Muscle of leg (tissue), 11 donors: ENCODE data around the gene CABYR. TPM values are rescaled to one million over a fixed set of nuclear protein-coding genes. Genes with fewer than 3 reads are reported as not detected.
A peak's percentile ranks its signal among the peaks of the same experiment; 100 is the strongest.
"Not testable (repeated sequence)": the region's sequence is repeated elsewhere in the genome, so short reads cannot be mapped to it uniquely, and the experiment has no call there.

Source experiments
- DNase-seq: peaks from one replicate; pipeline ENCODE4 v3.0.0; 2013
- H3K27ac ChIP-seq: one replicate; pipeline ENCODE4 v1.5.1; 2013; ENCODE audit warnings: mild to moderate bottlenecking, low read length, control low read depth
- H3K27me3 ChIP-seq: one replicate; pipeline ENCODE4 v1.6.1; 2013; ENCODE audit warnings: low read length; ENCODE audit not compliant: control insufficient read depth, insufficient read depth
- H3K36me3 ChIP-seq: one replicate; pipeline ENCODE4 v1.6.1; 2013; ENCODE audit warnings: low read length; ENCODE audit not compliant: control insufficient read depth, insufficient read depth
- H3K4me1 ChIP-seq: one replicate; pipeline ENCODE4 v1.6.1; 2013; ENCODE audit warnings: low read length; ENCODE audit not compliant: control insufficient read depth, insufficient read depth
- H3K4me3 ChIP-seq: one replicate; pipeline ENCODE4 v1.5.1; 2013; ENCODE audit warnings: low read length, control low read depth
- H3K9me3 ChIP-seq: replicated peaks from 2 replicates; pipeline ENCODE4 v1.6.1; 2013; ENCODE audit warnings: low read depth, low read length; ENCODE audit not compliant: control insufficient read depth
- WGBS: methylation state at CpG from one replicate; pipeline ENCODE4 v1.1.5; 2013; ENCODE audit warnings: missing lambda C conversion rate; ENCODE audit not compliant: insufficient coverage; 5-methylcytosine and 5-hydroxymethylcytosine counted together
- polyA plus RNA-seq, 8 donors: library from polyadenylated mRNA; unstranded; fragments of 120-200 nt; gene quantifications; one replicate each; pipeline versions ENCODE4 v1.2.1 to v1.2.3, GENCODE V29; 2013; ENCODE audit warnings: inconsistent platforms in 1 of 8, low replicate concordance in 1 of 8; ENCODE audit not compliant: insufficient read length in 8 of 8, insufficient read depth in 1 of 8
- total RNA-seq: library from RNA; stranded (reverse); fragments of 120-200 nt; gene quantifications from one replicate; pipeline ENCODE4 v1.2.4, GENCODE V29; 2013

Gene CABYR
- total and polyA plus RNA-seq, 9 donors = 2.0 to 6.9 (median 3.3) TPM

DNA sequence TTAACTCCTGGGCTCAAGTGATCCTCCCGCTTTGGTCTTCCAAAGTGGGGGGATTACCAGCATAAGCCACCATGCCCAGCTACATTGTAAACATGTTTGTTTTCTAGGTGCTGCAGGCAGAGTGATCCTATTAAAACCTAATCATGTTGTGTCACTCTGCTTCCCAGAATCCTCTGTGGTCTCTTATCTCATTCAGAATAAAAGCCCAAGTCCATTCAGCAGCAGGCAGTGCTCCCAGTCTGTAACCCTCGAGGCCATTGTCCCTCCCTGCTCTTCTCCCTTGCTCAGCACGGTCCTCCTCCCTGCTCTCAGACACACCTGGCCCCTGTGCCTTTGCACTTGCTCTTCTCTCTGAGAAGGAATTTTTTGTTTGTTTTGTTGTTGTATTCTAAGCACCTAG, 11.1 kb upstream of the CABYR start:
- Histone ChIP-seq H3K27me3 (no peaks in the 10 kb centered on the region), H3K36me3 (no peaks in the 10 kb centered on the region), H3K4me3 (no peak overlapping the region), H3K9me3 (no peaks in the 10 kb centered on the region), H3K4me1 (no peaks in the 10 kb centered on the region), H3K27ac (no peak overlapping the region)
- 67% methylated on average over 1 of the region's 3 CpGs for WGBS
- no peak for DNase-seq

DNA sequence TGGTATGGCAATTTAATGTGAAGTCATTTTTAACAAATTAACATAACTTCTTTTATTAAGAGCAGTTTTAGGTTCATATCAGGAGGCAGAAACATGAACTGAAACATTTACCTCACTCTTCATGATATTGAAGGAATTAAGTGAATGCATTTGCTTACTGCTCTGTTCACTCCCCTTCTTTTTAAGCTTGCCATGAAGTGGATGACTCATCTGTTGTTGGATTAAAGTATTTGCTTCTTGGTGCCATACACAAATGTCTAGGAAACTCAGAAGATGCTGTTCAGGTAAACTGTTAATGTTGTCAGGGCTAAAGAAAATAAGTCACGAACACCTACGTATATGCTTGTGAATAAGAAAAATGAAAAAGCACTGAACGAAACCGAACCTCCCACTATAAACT, 10.2 kb upstream of the CABYR start:
- DNase-seq = no peak
- Histone ChIP-seq H3K4me1 (no peaks in the 10 kb centered on the region), H3K36me3 (no peaks in the 10 kb centered on the region), H3K9me3 (no peaks in the 10 kb centered on the region), H3K4me3 (no peak overlapping the region), H3K27ac (no peak overlapping the region), H3K27me3 (no peaks in the 10 kb centered on the region)
- whole genome bisulfite sequencing = no CpG with 5 or more reads among the region's 4 CpGs

DNA sequence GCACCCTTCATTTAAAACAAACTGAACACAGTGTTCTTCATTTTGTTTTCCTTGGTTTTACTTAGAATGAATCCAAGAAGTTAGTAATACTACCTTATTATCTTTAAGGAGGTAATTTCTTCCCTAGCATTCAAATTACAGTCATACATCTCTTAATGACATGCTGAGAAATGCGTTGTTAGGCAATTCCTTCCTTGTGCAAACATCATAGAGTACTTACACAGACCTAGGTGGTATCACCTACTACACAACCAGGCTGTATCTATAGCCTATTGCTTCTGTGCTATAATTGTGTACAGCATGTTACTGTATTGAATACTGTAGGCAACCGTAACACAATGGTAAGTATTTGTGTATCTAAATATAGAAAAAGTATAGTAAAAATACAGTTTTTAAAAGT, 8.4 kb upstream of the CABYR start:
- whole genome bisulfite sequencing = no CpG with 5 or more reads among the region's 2 CpGs
- Histone ChIP-seq H3K4me3 (no peak overlapping the region), H3K36me3 (no peaks in the 10 kb centered on the region), H3K27ac (no peak overlapping the region), H3K9me3 (no peaks in the 10 kb centered on the region), H3K4me1 (no peaks in the 10 kb centered on the region), H3K27me3 (no peaks in the 10 kb centered on the region)
- no peak for DNase-seq

DNA sequence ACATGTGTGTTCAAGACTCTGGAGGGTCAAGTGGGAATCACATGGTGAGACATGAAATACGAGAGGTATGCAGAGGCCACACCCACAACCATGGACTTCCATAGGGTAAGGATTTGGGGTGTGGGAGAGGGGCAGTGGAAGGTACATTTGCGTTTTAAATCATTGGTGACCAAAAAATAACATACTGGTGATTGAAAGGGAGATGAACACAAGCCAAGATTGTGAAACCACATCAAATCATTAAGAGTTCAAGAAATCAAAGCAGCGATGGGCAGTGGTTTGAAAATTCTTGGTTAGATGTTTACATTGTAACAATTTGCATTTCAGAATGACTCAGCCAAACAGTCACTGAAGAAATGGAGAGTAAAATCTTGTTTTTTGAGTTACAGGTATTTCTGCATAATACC, 1.9 kb upstream of the CABYR start:
- WGBS = no CpG with 5 or more reads among the region's 3 CpGs

DNA sequence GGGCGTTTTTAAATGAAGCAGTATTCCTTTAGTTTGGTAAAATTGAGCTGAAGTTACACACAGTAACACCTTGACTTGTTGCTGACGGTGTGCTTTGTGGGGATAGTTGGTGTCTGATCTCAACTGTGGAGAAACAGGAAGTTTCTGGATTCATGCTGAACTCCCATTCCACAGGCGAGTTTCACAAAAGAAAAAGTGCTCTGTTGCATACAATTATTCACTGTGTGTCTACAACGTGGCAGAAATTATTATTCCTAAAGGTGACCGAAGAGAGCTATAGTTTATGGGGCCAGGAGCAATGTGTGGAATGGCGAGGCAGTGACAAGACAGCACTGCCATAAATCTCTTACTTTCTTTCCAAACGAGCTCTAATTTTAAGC, 463 bp upstream of the CABYR start:
- H3K4me1 ChIP-seq = peaks cover 3% of the 10 kb centered on the region
- 80% methylated on average over 1 of the region's 7 CpGs for WGBS
- H3K36me3 ChIP-seq = no peaks in the 10 kb centered on the region
- H3K27me3 ChIP-seq = peaks cover 2% of the 10 kb centered on the region
- no peaks in the 10 kb centered on the region for H3K9me3 ChIP-seq
- H3K27ac ChIP-seq = peak overlapping the region; percentile 55
- peak; percentile 23 for DNase-seq
- peak overlapping the region; percentile 58 for H3K4me3 ChIP-seq

More for the DNA sequence above, 1.9 kb upstream of the CABYR start:
- no peaks in the 10 kb centered on the region for H3K9me3 ChIP-seq
- peaks cover 2% of the 10 kb centered on the region for H3K27me3 ChIP-seq
- DNase-seq = no peak
- no peak overlapping the region for H3K27ac ChIP-seq
- no peaks in the 10 kb centered on the region for H3K36me3 ChIP-seq
- H3K4me1 ChIP-seq = peaks cover 3% of the 10 kb centered on the region
- no peak overlapping the region for H3K4me3 ChIP-seq

DNA sequence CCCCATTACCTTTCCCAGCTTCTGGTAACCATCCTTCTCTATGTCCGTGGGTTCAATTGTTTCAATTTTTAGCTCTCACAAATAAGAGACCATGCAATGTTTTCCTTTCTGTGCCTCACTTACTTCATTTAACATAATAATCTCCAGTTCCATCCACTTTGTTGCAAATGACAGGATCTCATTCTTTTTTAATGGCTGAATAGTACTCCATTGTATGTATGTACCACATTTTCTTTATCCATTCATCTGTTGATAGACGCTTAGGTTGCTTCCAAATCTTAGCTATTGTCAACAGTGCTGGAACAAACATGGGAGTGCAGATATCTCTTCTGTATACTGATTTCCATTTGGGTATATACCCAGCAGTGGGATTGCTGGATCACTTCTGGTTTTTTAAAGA, 1.8 kb downstream of the CABYR start:
- H3K27ac ChIP-seq = no peak overlapping the region
- no peaks in the 10 kb centered on the region for H3K9me3 ChIP-seq
- WGBS = 100% methylated on average over 1 of the region's 2 CpGs

DNA sequence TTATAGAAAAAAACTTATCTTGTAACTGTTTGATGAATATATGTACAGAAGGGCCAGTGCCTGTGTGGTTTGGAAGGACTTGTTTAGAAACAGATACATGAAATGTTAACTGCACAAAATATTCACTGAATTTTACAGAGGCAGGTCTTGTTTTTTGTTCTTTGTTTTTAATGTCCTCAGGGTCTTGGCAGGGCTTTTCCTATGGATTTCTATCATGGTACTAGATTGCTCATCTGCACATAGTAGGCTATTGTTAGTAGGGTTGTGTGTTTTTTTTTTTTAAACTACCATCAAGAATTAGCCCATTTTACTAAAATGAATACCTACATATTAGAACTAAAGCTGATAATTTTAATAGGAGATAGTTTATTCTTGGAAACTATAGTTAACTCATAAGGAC, 3.5 kb downstream of the CABYR start:
- no peaks in the 10 kb centered on the region for H3K9me3 ChIP-seq
- peaks cover 2% of the 10 kb centered on the region for H3K27me3 ChIP-seq
- DNase-seq = no peak
- no peaks in the 10 kb centered on the region for H3K36me3 ChIP-seq
- peaks cover 3% of the 10 kb centered on the region for H3K4me1 ChIP-seq
- H3K4me3 ChIP-seq = no peak overlapping the region
- H3K27ac ChIP-seq = no peak overlapping the region

More for the DNA sequence above, 1.8 kb downstream of the CABYR start:
- no peak overlapping the region for H3K4me3 ChIP-seq
- no peak for DNase-seq
- no peaks in the 10 kb centered on the region for H3K36me3 ChIP-seq
- H3K4me1 ChIP-seq = peaks cover 3% of the 10 kb centered on the region
- H3K27me3 ChIP-seq = peaks cover 2% of the 10 kb centered on the region

DNA sequence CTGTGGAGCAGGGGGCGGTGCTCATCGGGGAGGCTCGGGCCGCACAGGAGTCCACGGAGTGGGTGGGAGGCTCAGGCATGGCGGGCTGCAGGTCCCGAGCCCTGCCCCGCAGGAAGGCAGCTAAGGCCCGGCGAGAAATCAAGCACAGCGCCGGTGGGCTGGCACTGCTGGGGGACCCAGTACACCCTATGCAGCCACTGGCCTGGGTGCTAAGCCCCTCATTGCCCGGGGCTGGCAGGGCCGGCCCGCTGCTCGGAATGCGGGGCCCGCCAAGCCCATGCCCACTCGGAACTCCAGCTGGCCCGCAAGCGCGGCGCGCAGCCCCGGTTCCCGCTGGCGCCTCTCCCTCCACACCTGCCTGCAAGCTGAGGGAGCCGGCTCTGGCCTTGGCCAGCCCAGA, 10.7 kb downstream of the CABYR start:
- not testable (repeated sequence) for DNase-seq, H3K9me3 ChIP-seq, H3K36me3 ChIP-seq, H3K4me1 ChIP-seq, H3K4me3 ChIP-seq, H3K27ac ChIP-seq, H3K27me3 ChIP-seq
- WGBS = 96% methylated on average over 26 of the region's 28 CpGs

DNA sequence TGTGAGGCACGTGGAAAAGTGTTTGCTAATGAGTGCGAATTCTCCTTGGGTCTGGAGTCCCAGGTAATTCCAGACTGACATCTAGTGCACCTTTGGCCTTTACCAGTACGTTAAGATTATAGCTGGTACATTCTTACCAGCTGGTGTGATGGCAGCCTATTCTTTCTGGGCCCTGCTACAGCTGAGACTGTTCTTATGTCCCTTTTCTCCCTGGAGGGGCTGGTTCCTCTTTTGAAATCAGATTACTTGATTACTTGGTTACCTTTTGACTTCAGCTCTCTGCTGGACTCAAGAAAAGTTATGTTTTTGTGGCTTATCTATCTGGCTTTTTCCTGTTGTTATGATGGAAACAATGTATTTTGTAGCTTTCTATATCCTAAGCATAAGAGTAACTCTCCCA, 14.5 kb downstream of the CABYR start:
- peaks cover 4% of the 10 kb centered on the region for H3K36me3 ChIP-seq
- 97% methylated on average over 3 of the region's 3 CpGs for WGBS
- no peak overlapping the region for H3K4me3 ChIP-seq

DNA sequence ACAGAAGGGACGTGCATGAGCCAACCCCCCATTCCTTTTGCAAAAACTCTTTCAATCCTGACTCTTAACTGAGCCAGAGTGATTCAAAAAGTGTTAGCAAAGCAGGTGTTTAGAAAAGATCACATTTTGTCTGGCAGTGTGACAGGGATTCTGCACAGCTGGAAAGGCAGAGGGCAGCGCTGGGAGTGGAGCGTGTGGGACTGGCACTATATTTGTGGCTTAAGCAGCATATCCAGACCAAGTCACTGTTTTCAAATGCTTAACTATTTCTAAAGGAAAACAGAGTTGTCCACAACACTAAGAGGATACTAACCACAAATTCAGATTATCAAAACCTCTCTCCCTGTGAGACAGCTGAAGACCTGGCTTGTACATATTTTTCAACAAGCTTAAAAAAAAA, 19.0 kb downstream of the CABYR start:
- WGBS = no CpG with 5 or more reads among the region's 3 CpGs
- H3K4me3 ChIP-seq = no peak overlapping the region
- peaks cover 26% of the 10 kb centered on the region for H3K36me3 ChIP-seq

More for the DNA sequence above, 14.5 kb downstream of the CABYR start:
- H3K4me1 ChIP-seq = no peaks in the 10 kb centered on the region
- H3K9me3 ChIP-seq = no peaks in the 10 kb centered on the region
- no peak for DNase-seq
- H3K27me3 ChIP-seq = no peaks in the 10 kb centered on the region
- H3K27ac ChIP-seq = no peak overlapping the region

DNA sequence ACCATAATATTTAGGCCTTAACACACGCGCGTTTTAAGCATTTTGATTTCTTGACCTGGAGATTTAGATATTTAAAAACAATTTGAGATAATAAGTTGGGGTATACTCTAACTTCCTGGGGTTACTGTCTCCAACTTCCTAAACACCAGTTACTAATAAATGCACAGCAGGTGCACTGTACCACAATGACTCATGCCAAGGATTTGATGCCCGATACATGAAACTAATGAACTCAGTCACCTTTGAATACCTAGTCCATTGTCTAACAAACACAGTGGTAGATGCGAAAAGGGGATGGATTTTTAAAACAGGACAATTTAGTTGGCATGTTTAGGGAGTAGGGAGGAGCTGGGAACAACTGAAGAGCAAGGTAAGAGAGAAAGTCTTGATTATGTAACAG, 21.2 kb downstream of the CABYR start:
- DNase-seq = no peak
- Histone ChIP-seq H3K36me3 (peaks cover 35% of the 10 kb centered on the region), H3K4me3 (no peak overlapping the region), H3K27me3 (no peaks in the 10 kb centered on the region), H3K9me3 (no peaks in the 10 kb centered on the region), H3K4me1 (no peaks in the 10 kb centered on the region), H3K27ac (no peak overlapping the region)
- no CpG with 5 or more reads among the region's 5 CpGs for WGBS

More for the DNA sequence above, 19.0 kb downstream of the CABYR start:
- no peaks in the 10 kb centered on the region for H3K9me3 ChIP-seq
- no peaks in the 10 kb centered on the region for H3K27me3 ChIP-seq
- peak; percentile 12 for DNase-seq
- no peak overlapping the region for H3K27ac ChIP-seq
- no peaks in the 10 kb centered on the region for H3K4me1 ChIP-seq
